ENCODE data around the gene ANKRD37.

DNA sequence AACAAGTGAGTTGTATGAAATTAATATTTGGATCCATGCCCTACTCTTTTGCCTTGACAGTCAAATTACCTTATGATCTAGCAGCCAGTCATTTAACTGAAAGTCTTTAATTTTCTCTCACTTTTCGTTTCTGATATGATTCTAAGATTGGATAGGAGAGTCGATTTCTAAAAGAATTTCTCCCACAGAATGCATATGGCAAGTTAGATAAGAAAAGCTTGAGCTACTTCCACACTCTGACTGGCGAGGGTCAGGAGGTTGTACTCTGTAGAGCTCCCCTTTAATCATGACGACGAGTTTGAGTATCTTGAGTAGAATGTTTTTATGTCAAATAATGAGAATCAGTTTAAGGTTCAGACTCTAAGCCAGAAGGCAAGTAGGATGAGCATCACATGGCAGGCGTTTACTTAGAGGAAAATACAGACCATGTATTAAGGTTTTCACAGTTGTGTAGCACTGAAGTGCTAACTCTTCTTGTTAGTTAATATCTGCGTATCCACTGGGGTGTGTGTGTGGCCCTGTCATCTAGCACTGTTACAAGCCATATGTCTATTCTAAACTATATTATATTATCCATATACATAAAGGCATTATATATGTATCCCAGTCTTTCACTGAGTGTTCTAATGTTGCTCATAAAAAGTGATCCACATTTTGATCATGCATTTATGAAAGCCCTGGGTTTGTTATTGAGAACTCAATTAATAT, 38.8 kb upstream of the ANKRD37 start:
- no peak for TF ChIP-seq CTCF (conservative IDR thresholded peaks at IDR 0.05; ENCODE audit: low read length)
- no peak for TF ChIP-seq EZH2phosphoT487 (IDR thresholded peaks at IDR 0.05; ENCODE audit: borderline replicate concordance)

All from Loucy (cell line).